Fibroblast of the conjunctiva (primary cell): ENCODE data around the gene COPS8.

Experiments
- DNase-seq: peaks from one replicate; pipeline ENCODE4 v3.0.0-alpha.2; 2010; ENCODE audit warnings: low read depth

Gene COPS8

DNA sequence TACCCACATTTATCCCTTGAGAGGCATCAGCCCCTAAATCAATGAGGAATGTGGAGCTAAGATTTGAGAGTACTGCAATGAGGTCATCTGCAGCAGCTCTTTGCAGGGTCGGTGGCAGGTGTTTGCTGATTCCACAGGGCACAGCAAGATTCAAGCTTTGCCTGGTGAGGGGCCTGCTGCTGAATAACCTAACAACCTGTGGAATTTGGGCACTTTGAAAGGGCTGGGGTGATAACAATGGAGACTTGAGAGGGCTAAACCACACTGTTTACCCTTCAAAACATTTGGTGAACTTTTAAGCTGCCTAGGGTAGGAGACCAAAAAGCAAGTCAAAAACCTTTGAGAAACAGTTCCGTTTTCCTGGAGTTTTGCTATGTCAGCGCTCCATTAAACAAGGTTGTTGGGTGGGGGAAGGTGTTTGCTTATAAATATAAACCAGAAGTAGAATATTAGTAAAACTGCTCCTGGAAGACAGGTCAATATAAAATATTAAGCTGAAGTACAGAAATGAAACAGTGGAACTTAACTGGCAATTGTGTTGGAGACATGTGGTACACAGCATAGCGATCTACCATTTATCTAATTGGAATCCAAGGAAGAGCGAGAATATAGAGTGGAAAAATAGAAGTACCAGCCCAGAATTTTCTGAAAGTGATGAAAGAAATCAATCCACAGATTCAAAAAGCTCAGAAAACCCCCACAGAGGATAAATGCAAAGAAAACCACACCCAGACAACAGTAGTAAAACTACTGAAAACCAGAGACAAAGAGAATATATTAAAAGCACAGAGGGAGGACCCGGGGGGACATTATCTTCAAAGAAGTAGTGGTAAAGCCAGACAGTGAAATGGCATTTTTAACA, 15.7 kb downstream of the COPS8 start:
- no peak for DNase-seq

DNA sequence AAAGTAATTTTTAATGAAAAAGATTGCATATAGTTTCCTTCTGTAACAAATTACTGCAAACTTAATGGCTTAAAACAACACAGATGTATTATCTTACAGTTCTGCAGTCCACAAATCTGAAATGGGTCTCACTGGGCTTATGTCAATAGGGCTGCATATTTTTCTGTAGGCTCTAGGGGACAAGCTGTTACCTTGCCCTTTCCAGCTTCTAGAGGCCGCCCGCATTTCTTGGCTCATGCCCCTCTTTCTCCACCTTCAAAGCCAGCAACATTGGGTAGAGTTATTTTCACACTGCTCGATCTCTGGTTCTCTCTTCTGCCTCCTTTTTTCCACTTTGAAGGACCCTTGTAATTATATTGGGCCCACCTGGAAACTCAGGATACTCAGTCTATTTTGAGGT, 16.7 kb downstream of the COPS8 start:
- no peak for DNase-seq

DNA sequence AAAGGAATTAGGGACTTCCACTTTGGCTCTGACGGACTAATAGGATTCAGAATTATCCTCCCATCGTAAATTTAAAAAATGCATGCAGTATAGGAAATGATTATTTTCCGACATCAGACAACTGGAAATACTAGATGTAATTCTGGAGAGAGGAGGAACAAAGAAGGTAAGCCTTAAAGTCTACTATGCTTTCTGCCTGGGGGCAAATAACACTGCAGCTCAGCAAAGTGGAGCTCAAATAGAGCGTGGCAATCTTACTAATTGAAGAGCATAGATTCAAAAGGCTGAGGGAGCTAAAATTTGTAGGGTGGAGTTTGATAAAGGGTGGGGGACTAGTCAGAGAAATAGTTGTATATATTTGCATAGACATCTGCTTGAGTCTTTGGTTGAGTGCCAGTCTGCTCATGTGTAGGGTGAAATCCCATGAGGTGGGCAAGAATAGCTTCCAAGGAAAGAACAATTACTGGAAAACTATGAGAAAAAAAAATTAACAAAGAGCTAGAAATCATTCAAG, 23.8 kb downstream of the COPS8 start:
- no peak for DNase-seq

DNA sequence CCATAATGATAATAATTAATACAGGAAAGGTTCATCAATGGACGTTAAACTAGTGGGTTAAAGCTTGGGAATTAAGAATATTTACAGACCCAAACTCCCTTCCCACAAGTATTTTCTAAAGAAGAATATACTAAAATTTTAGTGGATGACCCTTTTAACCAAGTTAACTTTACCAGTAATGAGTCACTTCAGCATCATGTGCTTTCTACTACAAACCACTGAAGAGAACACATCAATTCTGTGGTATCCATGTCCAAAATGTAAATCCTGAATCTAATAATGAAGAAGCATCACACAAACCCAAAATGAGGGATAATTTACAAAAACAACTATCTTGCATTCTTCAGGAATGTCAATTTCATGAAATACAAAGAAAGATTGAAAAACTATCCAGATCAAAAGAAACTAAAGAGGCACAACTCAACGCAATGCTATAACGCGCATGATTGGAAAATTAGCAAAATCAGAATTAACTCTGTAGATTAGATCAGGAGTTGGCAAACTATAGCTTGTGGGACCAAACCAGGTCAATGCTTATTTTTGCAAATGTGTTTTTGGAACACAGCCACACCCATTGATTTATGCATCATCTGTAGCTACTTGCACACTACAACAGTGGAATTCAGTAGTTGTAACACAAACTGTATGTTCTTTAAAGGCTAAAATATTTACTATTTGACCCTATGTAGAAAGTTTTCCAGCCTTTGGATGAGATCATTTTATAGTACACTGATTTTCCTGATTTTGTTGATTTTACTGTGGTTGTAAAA, 27.5 kb downstream of the COPS8 start:
- DNase-seq, result no peak

DNA sequence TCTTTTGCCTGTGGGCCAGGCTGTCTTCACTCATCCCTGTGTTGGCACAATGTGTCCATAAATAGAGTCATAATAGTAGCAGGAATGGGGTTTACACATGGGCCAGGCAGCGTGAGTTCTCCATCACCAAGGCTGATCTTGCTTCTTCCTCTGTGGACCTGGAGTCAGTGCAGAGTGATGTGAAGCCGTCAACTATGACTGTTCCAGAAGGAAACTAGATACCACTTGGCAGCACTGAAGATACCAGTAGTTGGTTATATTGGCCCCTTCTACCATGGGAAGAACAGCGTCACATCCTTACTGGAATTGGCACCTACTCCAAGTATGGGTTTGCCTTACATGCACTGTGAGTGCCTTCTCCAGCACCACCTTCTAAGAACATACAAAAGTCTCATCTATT, 30.2 kb downstream of the COPS8 start:
- DNase-seq, result no peak

DNA sequence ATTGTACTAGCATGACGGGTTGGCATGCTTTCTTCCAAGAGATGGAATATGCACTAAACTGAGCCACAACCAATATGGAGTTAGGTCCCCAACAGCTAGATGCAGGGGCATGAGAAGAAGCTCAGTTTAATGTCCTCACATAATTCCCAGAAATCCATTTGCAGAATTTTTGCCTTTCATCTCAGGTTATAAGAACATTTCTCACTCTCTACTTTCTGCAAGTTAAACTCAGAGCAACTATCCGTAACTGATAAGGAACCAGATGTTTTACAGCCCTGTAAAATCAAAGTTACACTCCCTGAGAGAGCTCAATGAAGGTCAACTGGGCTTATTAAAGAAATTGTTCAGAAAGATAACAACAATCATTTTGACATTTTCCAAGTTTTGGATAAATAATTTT, 30.7 kb downstream of the COPS8 start:
- DNase-seq, result no peak

DNA sequence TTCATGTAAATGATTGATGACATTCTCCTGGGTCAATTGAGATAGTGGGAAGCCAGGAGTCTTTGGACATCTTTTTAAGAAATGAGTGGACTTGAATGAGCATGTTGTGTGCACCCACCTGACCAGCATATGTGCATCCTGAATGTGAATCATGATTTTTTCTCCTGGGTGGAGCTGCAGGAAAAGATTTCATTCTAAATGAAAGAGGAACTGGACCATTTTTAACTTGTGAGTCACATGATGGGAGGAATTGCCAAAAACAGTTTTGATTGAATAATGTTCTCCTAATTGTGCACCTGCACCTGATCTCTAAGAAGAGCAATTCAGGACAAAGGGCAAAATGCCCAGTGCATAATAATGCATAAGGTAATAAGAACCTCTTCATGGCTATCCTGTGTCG, 32.3 kb downstream of the COPS8 start:
- DNase-seq, result no peak

DNA sequence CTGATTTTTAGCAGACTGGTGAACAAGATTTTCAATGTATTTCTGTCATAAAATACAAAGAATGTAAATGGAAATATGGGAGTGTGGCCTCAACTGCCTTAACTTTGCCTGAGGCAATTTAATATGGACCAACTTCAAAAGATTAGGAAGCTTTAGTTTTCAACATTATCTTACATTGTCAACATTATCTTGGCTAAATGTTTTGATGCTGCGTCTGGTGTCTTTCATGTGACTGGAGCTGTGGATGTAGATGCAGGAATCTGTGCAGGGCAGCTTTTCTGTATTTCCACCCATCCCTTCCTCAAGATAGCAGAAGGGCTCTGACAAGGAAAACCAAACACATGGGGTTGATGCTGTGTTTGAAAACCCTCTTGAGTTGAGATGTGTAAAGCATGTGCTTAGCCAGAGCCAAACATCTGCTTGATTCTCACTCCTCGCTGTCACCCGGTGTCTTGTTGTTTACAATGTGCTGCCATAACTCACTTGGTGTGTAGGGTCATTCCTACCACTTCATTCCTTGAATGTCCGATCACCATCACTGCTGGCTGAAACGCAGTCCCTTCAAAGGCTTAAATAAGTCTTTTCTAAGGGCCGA, 33.0 kb downstream of the COPS8 start:
- no peak for DNase-seq

DNA sequence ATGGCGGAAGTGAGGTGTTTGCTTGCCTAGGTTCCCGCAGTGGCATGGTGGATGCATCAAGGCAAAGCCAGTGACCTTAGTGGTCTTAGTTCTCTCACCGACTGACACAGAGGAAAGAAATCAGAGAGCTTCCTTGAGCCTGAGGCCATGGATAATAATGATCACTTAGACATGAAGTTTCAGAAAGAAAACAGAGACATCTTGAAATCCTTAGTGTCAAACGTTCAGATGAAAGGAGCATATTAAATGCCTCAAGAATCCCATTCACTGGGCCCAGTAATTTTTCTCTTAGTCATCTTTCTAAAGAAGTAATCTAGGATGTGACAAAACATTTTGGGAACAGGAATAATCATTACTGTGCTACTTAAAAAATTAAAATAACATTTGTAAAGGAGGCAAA, 35.2 kb downstream of the COPS8 start:
- no peak for DNase-seq

DNA sequence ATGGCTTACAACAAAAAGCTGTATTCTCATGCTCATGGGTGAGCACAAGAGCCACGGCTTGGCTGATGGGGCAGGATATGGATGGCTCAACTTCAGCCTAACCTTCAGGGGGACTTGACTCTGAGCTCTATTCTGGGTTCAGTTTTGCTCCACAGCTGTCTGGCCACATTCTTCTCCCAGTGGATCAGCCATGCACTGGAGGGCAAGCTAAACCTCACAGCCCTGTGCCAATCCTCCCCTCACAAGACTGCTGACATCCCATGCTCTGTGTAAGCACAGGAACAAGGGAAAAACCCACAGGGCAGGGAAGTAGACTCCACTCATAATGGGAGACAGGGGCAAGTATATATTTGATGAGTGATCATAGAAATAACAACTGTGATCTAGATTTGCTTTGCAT, 35.6 kb downstream of the COPS8 start:
- DNase-seq, result no peak

DNA sequence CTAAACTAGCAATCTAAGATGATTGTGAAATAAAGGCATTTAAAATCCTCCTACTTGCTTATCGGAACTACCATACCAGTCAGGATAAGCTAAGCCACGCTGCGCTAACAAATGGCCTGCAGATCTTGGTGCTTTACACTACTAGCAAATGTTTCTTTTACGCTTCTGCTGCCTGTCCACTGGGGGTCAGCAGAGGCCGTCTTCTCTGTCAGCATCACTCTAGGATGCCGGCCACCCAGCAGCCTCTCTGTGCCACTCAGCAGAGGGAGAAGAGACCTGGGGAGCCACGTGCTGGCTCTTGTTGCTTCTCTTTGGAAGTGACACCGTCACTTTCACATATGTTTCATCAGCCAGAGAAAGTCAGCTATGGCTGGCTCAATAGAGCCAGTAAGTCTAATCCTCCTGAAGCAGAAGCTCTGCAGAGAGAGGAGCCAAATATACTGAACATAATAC, 36.6 kb downstream of the COPS8 start:
- DNase-seq, result peak; percentile 81

DNA sequence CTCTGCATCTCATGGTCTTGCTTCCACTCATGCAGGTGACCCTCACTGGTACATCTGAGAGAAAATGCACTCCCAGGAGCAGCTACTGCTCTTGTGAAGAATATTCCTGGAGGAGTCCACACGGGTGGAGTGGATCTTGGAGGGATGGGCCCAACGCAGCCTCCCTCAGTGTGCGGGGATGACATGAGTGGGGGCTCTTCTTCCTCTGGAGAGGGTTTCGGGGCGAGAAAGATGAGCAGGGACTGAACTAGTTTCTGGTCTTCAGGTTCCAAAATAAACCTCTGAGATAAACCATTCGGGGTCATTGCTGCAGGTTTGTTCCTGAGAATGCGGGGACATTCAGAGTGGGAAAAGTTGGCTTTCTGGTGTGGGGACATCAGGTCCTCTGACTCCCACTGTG, 39.1 kb downstream of the COPS8 start:
- DNase-seq, result no peak

DNA sequence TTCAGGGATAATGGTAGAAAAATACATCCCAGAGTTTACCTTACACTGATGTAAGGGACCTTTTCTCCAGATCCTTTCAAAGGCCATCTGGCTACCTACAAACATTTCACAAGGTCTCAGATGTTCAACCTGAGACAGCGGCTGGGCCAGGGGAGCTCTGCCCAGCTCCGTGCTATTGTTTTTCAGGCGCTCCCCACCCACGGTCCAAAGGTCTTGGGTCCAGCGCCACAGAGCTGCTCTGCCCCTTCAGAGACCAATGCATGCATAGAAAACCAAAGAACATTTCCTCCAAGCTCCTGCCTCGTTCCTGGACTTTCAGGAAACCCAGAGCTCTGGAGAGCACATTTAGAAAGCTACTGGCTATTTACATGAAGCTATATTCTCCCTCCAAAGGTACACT, 40.3 kb downstream of the COPS8 start:
- no peak for DNase-seq

DNA sequence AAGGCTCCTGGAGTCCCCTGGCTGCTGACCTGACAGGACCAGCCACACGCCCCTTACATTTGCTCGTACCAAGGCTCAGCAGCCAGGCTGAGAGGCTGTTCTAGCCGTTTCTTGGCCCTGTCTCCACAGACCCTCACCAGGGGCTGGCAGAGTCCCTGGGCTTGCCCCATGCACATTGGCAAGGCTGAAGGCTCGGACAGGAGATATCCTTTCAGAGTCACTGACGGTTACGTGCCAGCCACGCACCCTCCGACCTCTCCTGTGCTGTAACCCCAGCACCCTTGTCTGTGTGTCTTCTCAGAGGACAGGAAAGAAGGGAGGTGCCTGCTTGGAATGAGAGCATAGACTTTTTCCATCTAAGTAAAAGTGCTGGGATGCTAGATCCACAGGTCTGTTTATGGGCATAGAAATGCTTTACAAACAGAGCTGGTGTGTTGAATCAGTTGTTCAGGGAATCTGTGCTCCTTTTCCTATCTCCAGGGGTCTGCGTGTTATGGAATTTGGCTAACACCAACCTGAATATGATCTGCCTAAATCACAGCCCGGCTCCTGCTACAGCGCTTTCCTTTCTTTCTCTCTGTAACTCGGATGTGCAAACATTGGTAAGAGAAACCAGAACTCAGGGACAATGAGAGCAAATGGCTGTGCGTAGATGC, 41.0 kb downstream of the COPS8 start:
- no peak for DNase-seq

DNA sequence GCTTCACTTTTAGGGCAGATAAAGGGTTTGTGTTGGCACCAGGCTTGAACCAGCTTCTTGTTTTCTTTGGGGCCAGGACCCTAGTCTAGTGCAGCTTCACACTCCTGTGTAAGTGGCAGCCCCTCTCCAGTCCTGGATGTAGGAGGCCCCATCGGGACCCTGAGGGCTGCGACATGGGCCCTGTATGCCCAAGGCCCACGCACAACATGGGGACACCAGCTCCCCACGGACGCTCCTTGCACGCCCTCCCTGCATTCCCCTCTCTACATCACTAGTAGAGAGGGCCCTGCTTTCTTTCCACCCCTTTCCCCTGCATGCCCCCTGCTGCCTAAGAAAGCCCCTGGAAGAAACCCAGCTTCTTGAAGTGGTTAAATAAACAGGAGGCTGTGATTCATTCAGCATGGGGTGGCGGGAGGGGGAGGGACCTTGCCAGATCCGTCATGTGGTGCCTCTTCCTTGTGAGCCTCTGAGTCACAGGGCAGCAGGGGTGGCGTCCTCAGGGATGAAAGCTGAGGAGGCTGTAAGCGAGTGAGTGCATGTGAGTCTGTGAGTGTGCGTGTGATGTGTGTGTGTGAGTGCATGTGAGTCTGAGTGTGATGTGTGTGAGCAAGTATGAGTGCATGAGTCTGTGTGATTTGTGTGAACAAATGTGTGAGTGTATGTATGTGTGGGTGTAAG, 42.5 kb downstream of the COPS8 start:
- peak; percentile 99 for DNase-seq

DNA sequence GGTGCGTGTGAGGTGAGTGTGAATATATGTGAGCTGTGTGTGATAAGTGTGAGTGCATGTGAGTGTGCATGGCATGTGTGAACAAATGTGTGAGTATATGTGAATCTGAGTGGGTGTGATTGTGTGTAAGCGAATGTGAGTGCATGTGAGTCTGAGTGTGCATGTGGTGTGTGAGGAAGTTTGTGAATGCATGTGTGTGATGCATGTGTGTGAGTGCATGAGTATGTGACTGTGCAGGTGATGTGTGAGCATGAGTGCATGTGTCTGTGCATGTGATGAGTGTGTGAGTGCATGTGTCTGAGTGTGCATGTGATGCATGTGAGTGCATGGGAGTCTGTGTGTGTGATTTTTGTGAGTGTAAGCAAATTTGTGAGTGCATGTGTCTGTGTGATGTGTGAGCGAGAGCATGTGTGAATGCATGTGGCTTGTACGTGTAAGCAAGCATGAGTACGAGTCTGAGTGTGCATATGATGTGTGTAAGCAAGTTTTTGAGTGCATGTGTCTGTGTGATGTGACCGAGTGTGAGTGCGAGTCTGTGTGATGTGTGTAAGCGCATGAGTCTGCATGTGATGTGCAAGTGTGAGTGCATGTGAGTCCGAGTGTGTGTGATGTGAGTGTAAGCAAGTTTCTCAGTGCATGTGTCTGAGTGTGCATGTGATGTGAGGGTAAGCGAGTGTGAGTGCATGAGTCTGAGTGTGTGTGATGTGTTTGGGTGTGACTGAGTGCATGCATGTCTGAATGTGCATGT, 43.3 kb downstream of the COPS8 start:
- no peak for DNase-seq

DNA sequence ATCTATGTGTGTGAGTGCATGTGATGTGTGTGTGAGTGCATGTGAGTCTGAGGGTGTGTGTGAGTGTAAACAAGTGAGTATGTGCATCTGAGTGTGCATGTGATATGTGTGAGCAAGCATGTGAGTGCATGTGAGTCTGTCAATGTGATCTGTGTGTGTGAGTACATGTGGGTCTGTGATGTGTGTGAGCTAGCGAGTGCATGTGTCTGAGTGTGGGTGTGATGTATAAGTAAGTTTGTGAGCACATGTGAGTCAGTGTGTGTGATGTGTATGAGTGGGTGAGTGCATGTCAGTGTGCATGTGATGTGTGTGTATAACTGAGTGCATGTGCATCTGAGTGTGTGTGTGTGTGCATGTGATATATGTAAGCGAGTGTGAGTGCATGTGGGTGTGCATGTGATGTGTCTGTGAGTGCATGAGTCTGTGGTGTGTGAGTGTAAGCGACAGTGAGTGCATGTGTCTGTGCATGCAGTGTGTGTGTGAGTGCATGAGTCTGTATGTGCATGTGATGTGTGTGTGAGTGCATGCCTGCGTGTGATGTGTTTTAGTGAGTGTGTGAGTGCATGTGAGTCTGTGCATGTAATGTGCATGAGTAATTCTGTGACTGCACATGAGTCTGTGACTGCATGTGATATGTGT, 44.1 kb downstream of the COPS8 start:
- DNase-seq, result no peak

DNA sequence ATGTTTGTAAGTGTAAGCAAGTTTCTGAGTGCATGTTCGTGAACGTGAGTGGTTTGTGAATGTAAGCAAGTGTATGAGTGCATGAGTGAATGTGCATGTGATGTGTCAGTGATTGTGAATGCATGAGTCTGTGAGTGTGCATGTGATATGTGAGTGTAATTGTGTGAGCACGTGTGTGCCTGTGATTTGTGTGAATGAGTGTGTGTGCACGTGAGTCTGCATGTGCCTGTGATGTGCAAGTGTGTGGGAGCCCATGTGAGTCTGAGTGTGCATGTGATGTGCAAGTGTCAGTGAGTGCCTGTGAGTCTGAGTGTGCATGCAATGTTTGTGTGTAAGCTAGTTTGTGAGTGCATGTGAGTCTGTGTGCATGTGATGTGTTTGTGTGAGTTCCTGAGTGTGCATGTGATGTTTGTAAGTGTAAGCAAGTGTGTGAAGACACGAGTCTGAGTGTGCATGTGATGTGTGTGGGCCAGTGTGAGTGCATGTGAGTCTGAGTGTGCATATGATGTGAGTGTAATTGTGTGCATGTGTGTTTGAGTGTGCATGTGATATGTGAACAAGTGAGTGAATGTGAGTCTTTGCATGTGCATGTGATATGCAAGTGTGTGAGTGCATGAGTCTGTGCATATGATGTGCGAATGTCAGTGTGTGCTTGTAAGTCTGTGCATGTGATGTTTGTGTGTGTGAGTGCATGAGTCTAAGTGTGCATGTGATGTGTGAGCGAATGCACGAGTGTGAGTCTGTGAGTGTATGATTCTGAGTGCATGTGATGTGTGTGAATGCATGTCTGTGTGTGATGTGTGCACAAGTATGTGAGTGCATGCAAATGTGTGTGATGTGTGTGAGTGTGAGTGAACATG, 45.1 kb downstream of the COPS8 start:
- DNase-seq, result no peak

DNA sequence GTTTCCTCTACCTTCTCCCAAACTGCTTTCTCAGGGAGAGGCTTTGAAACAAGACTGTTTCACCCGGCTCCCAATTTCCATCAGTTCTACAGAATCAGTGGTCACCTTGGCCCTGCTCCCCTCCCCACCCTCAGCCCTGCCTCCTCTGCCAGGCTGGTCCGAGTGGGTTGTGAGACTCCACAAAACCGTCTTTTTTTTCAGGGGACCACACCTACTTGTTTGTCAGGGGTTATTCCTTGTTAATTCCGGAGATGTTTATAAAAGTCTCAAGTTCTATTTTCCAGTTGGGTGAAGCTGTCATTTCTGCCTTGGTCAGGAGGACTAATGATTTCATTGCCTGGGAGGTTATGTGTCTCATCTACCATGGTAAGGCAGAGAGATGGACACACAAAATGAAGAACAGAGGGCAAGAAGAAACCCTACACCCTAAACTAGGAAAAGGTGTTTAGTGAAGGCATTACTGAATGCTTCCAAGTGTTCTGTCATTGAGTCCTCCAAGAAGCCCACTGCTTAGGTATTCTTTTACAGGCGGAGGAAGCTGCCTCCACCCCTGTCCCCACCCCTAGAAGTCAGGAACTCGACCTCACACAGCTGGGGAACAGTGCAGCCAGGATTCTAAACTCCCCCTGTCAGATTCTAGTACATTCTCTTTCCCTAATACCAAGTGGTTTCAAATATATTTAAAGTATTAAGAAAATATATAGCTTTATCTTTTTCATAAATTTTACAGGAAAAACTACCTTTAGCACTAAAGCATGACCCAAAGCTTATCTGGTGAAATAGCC, 46.3 kb downstream of the COPS8 start:
- no peak for DNase-seq
